Dermis microvascular lymphatic vessel endothelial cell (primary cell): ENCODE measurements around the gene SMAD2. TPM values are rescaled to one million over a fixed set of nuclear protein-coding genes. Genes with fewer than 3 reads are reported as not detected.
"Not testable (repeated sequence)": the region's sequence is repeated elsewhere in the genome, so short reads cannot be mapped to it uniquely, and the experiment has no call there.

Experiments
- DNase-seq, 2 donors: peaks; one replicate each; pipeline versions ENCODE4 v3.0.0 to v3.0.0-alpha.2; 2010; ENCODE audit warnings: low read depth in 2 of 2
- total RNA-seq: library from RNA; depleted of rRNA; stranded (reverse); fragments of >200 nt; gene quantifications from 2 replicates; pipeline ENCODE4 v1.2.1, GENCODE V29; 2014

Gene SMAD2
- total RNA-seq, 1 donor from 2014 or later: 32.6 TPM

DNA sequence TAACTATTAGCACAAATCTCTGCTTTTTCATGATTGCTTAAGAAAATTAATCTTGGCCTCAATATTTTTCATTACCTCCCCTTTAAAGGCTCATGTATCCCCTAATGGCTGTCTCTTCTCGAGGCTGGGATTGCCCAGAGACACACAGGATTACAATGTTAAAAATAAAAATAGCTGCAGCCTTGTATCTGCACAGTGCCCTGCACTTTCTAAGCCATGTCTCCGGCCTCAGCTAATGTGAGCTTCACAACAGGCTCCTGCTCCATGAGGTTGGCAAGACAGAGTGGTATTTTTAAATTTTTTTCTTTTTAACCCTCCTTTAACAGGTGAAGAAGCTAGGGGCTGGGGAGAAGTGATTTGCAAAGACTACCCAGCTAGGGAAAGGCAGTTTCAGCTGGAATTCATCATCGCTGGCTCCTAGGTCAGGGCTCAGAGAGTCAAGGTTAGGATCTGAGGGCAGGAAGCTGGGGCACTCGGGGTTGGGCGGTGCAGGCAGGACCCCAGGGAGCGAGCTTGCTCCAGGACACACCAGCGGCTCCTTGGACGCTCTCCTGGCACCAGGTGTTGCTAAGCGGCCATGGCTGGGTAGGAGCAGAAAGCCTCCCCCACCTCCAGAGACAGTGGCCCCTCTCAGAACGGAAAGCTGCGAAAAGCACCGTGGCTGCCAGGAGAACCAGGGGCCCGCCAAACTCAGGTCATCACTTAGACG is 135.6 kb downstream of the SMAD2 start:
- DNase-seq: no peak

DNA sequence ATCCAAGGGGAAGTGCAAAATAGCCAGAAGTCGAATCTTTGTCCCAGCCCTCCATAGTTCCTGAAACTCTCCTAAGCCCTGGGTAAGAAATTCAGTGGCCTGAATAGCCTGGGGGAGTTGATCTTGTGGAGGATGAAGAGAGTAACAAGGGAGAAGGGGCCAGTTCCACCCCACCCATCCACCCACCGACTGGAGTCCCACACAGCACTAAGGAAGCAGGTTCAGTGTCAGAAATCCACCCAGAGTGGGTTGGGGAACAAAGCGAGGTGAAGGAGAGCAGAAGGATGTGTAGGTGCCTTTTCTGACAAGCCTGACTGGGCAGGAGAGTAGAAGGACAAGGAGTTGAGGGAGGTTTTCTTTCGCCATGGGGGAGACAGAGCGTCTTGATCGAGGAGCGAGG is 136.8 kb downstream of the SMAD2 start:
- DNase-seq: no peak

DNA sequence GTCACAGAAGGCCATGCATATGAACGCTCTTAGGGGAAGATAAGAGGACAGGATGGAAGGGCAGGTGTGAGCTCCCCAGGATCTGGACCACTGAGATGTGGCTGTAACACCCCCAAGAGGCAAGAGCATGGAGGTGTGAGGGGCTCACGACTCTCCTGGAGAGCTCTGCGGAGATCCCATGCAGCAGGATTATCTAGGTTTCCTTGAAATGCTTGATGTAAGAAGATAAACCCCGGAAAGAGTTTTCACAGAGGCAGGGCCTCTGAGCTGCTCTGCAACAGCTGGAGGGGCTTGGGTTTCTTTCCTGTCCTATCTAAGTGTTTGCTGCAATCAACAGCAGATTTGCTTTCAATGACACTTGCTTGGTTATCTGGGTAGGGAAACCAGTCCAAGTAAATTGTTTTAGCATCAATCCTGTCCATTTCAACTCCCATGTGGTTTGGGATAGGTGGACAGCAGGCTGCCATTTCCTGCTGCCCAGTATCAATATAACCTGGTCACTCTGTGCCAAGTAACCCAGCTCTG is 138.9 kb downstream of the SMAD2 start:
- DNase-seq: no peak

DNA sequence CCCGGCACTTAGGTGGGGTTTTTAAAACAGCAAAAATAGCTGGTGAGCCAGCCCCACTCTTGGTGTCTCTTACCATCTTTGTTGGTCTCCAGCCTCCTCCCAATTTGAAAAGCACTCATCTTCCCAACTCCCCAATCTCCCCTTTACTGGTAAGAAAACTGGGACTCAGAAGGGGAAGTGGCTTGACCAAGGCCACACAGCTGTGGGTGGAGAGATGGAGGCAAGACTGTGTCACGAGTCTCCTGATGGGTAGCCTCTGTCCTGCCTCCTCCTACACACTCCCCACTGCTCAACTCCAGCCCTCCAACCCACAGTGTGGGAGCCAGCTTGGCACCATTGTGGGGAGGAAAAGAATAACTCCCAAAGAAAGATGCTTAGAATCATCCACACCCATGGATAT is 140.4 kb downstream of the SMAD2 start:
- no peak for DNase-seq

DNA sequence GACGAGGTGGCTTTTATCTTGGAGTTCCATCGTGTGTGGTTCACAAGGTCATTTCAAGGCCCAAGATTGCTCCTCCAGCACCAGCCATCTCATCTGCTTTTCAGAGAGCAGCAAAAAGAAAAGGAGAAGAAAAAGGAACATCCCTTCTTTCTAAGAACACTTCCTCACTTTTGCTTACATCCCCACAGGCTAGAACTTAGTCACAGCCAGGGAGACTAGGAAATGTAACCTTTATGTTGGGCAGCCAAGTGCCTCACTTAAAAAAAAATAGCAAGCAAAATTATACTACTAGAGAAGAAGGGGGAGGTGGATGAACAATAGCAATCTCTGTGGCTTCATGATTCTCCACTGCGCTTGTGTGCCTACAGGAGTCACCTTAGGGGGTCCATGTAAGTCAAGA is 141.8 kb downstream of the SMAD2 start:
- DNase-seq: no peak

DNA sequence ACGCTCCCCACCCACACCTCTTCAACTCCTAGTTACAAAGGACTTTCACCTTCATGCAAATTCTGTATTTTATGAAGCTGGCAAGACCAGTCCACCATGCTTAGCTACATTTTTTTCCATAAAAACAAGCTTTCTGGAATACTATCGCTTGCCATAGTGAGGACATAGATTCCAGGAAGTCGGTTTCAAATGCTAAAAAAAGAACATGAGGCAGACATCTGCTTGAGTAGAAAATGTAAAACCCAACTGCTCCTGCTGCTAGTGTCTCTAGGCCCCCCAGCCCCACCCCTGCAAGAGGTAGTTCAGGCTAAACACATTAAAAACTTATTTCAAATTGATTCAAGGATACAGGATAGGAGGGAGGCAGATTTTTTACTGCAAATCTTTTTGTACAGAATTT is 148.9 kb downstream of the SMAD2 start:
- no peak for DNase-seq

DNA sequence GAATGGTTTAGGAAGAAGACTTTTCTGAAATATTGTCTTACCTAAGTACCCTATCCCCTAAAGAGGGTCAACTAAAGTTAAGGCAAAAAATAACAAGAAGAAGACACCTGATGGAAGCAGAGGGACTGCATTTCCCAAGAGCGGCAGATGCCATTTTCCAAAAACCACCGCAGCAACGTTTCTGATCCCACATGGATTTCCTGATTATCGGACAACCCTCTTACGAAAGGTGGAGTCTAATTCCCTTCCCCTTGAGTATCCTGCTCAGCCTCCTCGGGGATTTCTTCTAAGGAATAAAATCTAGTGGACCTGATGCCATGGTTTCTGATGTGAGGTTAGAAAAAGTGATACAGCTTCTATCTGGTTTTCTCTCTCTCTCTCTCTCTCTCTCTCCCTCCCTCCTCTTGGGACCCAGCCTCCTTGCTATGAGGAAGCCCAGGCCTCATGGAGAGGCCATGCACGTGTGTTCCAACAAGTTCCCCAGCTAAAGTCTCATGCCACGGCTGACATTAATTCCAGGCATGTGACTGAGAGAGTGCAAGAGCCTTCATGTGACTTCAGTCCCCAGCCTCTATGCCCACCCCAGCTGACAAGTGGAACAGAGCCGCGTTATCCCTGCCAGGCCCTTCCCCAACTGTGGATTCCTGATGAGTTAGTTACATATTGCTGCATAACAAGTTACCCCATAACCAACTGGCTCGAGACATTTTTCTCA is 150.3 kb downstream of the SMAD2 start:
- DNase-seq: no peak

DNA sequence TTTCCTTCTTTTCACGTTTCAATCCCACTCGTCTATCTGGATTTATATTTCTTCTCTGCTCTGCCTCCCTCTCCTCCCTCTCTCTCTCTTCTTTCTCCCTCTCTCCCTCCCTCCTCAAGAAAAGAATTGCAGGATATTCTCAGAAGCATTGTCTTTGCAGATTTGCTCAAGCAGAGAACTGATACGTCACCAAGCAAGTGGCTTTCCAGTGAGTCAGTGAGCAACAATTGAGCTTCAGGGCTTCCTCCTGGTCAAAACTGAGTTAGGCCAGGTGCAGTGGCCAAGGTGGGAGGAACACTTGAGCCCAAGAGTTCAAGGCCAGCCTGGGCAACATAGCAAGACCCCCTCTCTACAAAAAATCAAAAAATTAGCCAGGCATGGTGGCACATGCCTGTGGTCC is 151.1 kb downstream of the SMAD2 start:
- no peak for DNase-seq

DNA sequence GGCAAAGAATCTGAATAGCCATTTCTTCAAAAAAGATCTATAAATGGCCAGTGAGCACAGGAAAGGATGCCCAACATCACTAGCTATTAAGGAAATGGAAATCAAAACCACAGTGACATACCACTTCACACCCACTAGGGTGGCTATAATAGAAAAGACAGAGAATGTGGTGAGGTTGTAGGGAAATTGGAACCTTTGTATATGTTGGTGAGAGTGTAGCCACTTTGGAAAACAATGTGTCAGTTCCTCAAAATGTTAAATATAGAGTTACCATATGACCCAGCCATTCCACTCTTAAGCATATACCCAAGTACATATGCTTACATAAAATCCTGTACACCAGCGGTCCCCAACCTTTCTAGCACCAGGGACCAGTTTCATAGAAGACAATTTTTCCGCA is 152.8 kb downstream of the SMAD2 start:
- no peak for DNase-seq

DNA sequence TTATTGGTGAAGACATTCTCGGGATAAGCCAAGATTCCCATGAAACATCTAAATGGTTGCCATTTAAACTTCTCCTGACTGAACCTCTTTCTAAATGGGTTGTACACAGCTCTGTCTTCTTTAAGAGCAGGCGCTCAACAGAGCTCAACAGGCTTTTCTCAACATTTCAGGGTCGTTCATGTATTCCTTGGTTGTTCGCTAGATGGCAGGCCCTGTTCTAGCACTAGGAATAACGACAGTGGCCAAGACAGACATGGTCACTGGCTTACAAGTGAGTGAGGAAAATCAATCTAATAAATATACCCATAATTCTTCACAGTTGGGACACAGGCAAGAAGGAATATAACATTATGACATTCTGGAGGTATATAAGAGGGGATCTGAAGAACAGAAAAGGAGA is 154.5 kb downstream of the SMAD2 start:
- no peak for DNase-seq

DNA sequence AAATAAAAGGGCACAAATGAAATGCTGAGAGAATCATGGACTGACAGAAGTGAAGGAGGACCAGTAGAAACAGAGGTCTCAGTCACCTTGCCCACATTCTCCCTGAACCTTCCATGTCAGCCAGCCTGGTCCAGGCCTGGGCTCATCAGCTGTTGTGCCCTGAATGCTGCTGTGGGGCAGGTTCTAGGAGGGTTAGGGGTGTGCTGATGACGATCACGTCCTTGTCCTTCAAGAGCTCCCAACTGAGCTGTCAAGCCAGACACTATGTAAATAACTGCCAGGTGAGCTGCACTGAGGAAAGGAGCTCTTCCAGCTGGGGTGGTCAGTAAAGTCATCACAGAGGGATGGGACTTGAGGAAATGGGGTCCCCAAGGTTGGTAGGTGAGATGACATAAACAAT is 156.5 kb downstream of the SMAD2 start:
- DNase-seq: no peak

DNA sequence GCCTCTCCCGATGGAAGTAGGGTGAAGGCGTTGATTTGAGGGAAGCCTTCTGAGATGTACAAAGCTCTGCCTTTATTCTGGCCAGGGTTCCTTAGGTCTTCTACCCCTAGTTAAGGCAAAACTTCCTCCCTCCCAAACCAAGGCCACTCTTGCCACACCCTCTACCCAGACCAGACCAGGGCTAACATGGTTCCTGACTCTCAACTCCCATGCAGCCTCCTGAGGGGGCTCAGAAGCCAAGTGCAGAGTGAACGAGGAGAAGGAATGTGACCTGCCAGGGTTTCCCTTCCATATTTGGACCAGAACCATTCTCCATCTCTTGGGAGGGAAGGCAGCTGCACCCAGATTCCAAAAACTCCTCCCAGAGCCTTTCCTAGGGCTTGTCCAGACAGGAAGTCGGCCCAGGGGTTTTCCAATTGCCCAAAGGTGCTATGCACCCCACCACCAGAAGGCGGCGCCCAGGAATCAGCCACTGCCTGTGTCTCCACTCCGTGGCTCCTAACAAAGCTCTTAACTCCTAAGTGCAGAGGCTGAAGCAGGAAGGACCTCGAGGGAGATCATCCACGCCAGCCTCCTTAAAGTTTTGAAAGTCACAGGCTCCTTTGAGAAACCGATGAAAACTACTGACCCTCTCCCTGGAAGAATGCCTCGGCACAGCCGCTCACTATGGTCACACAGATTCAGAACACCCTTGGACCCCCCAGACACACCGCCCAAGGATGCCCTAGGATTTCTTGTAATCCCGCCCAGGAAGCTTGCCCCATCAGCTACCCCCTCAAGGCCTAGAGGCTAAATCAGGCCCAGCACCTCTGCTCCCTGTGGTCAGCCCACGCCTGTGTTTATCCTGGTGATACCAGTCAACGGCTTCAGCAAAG is 157.8 kb downstream of the SMAD2 start:
- DNase-seq: peak; percentile 40 to 69

DNA sequence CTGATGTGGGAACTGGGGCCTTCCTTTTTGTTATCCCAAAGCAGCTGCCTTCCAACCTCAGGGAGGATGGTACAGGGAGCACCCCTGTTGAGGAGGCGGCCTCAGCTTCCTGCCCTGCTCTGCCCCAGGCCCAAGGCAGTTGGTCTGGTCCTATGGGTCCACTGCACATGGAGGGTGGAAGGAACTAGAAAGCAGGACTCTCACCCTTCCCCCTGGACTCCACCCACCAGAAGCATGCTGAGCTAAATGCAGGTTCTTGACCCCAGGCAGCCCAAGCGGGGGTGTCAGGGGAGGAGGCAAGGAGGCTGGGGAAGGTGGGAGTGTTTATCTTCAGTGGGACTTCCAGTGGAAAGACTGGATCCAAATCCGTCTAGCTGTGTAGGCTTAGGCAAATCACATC is 158.5 kb downstream of the SMAD2 start:
- DNase-seq: no peak

DNA sequence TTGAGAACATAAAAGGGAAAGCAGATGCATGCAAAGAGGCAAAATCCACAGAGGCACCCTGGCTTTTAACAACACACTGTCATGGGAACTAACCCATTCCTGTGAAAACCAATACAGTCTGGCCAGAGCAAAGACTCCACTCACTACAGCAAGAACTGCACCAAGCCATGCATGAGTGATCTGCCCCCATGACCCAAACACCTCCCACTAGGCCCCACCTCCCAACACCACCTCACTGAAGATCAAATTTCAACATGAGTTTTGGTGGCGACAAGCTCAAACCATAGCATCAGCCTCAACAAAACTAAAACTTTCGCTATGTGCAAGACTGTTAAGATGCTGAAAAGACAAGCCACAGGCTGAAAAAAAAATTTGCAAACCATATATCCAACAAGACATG is 162.8 kb downstream of the SMAD2 start:
- no peak for DNase-seq

DNA sequence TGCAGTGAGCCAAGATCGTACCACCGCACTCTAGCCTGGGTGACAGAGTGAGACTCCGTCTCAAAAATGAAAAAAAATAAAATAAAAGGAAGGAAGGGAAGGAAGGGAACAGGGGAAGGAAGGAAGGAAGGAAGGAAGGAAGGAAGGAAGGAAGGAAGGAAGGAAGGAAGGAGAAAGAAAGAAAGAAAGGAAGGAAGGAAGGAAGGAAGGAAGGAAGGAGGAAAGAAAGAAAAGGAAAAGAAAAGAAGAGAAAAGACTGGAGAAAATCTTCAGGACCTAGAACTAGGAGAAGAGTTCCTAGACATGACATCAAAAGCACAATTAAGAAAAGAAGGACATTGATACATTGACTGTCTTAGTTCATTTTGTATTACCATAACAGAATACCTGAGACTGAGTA is 163.3 kb downstream of the SMAD2 start:
- DNase-seq: not testable (repeated sequence)
